Measurements from ENCODE around the gene FTH1.

FTH1 gene

DNA sequence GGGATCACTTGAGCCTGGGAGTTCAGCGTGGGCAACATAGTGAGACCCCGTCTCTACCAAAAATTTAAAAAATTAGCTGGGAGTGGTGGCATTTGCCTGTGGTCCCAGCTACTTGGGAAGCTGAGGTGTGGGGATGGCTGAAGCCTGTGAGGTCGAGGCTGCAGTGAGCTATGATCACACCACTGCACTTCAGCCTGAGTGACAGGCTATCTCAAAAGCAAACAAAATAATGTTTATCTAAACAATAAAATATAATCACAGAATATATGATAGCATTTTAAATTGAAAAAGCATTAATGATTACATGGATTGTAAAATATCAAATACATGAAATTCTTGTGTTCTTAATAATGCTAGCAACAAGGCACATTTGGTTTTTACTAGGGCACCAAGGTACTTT, 14.6 kb downstream of the FTH1 start:
- Histone ChIP-seq H3K36me3 (ENCODE audit: control insufficient read depth, insufficient read depth, low read length) (no peaks in the 10 kb centered on the region), H3K27ac (ENCODE audit: low read depth, low read length) (no peak overlapping the region), H3K9ac (ENCODE audit: low read depth, low read length) (no peak overlapping the region), H3K4me1 (ENCODE audit: control insufficient read depth, insufficient read depth, low read length) (peaks cover 10% of the 10 kb centered on the region), H3K4me3 (ENCODE audit: low read depth, low read length) (no peak overlapping the region), H3K9me3 (ENCODE audit: control insufficient read depth, insufficient read depth, low read length) (no peaks in the 10 kb centered on the region), H3K27me3 (ENCODE audit: control insufficient read depth, insufficient read depth, low read length) (peaks cover 19% of the 10 kb centered on the region)

DNA sequence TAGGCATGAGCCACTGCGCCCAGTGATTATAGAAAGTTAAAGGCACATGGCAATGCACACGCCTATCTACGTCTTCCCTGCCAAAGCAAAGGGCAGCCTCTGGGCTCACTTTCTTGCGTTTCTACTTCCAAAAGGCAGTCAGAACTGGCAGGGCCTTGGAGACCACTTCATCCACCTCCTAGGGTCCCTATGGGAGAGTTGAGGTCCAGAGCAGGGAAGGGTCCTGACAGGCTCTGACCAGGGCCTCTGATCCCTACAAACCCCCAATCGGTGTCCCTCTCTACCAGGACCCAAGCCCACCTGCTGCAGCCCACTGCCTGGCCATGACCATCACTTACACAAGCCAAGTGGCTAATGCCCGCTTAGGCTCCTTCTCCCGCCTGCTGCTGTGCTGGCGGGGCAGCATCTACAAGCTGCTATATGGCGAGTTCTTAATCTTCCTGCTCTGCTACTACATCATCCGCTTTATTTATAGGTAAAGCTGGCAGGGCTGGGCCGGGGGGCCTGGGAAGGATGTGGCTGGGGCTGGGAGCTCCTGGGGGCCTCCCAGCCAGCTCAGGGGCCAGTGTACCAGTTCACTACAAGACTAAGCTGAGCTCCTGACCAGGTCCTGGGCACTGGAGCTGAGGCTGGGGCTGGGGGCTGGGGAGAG, 15.8 kb downstream of the FTH1 start:
- no peaks in the 10 kb centered on the region for H3K36me3 ChIP-seq (ENCODE audit: control insufficient read depth, insufficient read depth, low read length)
- no peak overlapping the region for H3K27ac ChIP-seq (ENCODE audit: low read depth, low read length)
- peaks cover 16% of the 10 kb centered on the region for H3K27me3 ChIP-seq (ENCODE audit: control insufficient read depth, insufficient read depth, low read length)
- peaks cover 10% of the 10 kb centered on the region for H3K4me1 ChIP-seq (ENCODE audit: control insufficient read depth, insufficient read depth, low read length)
- no peak overlapping the region for H3K4me3 ChIP-seq (ENCODE audit: low read depth, low read length)
- H3K9me3 ChIP-seq (ENCODE audit: control insufficient read depth, insufficient read depth, low read length) = no peaks in the 10 kb centered on the region
- no peak overlapping the region for H3K9ac ChIP-seq (ENCODE audit: low read depth, low read length)

DNA sequence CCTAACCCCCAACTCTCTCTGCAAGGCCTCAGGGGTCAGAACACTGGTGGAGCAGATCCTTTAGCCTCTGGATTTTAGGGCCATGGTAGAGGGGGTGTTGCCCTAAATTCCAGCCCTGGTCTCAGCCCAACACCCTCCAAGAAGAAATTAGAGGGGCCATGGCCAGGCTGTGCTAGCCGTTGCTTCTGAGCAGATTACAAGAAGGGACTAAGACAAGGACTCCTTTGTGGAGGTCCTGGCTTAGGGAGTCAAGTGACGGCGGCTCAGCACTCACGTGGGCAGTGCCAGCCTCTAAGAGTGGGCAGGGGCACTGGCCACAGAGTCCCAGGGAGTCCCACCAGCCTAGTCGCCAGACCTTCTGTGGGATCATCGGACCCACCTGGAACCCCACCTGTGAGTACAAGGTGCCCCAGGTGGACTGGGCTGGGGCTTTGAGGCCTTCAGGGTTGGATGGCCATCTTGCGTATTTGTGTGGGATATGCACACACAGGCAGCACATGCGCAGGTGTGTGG, 17.3 kb downstream of the FTH1 start, which contains the start of gene BEST1:
TSS of gene BEST1 (plus strand) at position 317 of the 513 bp plus-strand sequence. CDS start 1,456 bp downstream, outside the sequence.
- Histone ChIP-seq H3K36me3 (ENCODE audit: control insufficient read depth, insufficient read depth, low read length) (no peaks in the 10 kb centered on the region), H3K9me3 (ENCODE audit: control insufficient read depth, insufficient read depth, low read length) (no peaks in the 10 kb centered on the region), H3K9ac (ENCODE audit: low read depth, low read length) (no peak within 1 kb of the TSS), H3K4me3 (ENCODE audit: low read depth, low read length) (no peak within 1 kb of the TSS), H3K27ac (ENCODE audit: low read depth, low read length) (no peak within 1 kb of the TSS), H3K4me1 (ENCODE audit: control insufficient read depth, insufficient read depth, low read length) (peaks cover 10% of the 10 kb centered on the region), H3K27me3 (ENCODE audit: control insufficient read depth, insufficient read depth, low read length) (peaks cover 9% of the 10 kb centered on the region)

DNA sequence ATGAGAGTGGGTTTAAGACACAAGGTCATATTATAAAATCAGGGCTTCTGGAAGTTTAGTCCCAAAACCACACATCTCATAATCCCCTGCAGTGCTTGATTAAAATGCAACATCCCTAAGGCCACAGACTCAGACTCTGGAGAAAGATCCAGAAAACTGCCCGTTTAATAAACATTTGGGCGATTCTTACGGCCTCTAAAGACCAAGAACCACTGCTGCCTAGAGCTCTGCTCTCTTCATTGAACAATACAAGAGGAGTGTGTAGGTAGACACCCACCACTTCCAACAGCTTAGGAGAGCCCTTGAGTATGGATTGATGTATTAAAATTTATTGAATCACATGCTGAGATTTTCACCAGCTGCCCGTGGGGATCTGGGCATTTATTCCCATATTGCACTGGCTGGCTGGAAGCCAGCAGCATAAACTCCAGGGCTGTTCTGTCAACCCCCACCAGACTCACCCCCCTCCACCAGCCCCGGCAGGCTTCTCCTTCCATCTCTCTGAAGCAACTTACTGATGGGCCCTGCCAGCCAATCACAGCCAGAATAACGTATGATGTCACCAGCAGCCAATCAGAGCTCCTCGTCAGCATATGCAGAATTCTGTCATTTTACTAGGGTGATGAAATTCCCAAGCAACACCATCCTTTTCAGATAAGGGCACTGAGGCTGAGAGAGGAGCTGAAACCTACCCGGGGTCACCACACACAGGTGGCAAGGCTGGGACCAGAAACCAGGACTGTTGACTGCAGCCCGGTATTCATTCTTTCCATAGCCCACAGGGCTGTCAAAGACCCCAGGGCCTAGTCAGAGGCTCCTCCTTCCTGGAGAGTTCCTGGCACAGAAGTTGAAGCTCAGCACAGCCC, 18.0 kb downstream of the FTH1 start:
- Histone ChIP-seq H3K36me3 (ENCODE audit: control insufficient read depth, insufficient read depth, low read length) (no peaks in the 10 kb centered on the region), H3K4me3 (ENCODE audit: low read depth, low read length) (no peak overlapping the region), H3K27me3 (ENCODE audit: control insufficient read depth, insufficient read depth, low read length) (peaks cover 3% of the 10 kb centered on the region), H3K9me3 (ENCODE audit: control insufficient read depth, insufficient read depth, low read length) (no peaks in the 10 kb centered on the region), H3K4me1 (ENCODE audit: control insufficient read depth, insufficient read depth, low read length) (peaks cover 10% of the 10 kb centered on the region; the same call in 1 of the 2 replicates), H3K27ac (ENCODE audit: low read depth, low read length) (no peak overlapping the region), H3K9ac (ENCODE audit: low read depth, low read length) (no peak overlapping the region)

DNA sequence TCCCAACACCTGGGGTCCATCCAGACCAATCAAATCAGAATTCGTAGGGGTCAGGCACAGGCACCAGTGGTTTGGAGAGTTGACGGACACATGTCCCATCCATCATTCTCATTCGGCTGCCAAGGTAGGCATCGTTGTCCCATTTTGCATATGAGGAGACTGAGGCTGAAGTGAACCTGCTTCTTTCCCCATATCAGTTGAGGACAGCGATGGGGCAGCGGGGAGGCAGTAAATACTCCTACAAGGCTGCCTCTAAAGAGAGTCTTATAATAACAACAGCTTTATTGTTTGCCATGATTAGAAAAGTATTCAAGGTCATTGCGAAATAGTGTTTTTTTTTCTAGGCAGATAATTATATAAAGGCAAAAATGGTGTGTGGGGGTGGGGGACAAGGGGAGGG, 18.9 kb downstream of the FTH1 start:
- Histone ChIP-seq H3K36me3 (ENCODE audit: control insufficient read depth, insufficient read depth, low read length) (no peaks in the 10 kb centered on the region), H3K9ac (ENCODE audit: low read depth, low read length) (no peak overlapping the region), H3K27ac (ENCODE audit: low read depth, low read length) (no peak overlapping the region), H3K4me1 (ENCODE audit: control insufficient read depth, insufficient read depth, low read length) (peaks cover 10% of the 10 kb centered on the region; the same call in 1 of the 2 replicates), H3K27me3 (ENCODE audit: control insufficient read depth, insufficient read depth, low read length) (no peaks in the 10 kb centered on the region), H3K9me3 (ENCODE audit: control insufficient read depth, insufficient read depth, low read length) (no peaks in the 10 kb centered on the region), H3K4me3 (ENCODE audit: low read depth, low read length) (no peak overlapping the region)

DNA sequence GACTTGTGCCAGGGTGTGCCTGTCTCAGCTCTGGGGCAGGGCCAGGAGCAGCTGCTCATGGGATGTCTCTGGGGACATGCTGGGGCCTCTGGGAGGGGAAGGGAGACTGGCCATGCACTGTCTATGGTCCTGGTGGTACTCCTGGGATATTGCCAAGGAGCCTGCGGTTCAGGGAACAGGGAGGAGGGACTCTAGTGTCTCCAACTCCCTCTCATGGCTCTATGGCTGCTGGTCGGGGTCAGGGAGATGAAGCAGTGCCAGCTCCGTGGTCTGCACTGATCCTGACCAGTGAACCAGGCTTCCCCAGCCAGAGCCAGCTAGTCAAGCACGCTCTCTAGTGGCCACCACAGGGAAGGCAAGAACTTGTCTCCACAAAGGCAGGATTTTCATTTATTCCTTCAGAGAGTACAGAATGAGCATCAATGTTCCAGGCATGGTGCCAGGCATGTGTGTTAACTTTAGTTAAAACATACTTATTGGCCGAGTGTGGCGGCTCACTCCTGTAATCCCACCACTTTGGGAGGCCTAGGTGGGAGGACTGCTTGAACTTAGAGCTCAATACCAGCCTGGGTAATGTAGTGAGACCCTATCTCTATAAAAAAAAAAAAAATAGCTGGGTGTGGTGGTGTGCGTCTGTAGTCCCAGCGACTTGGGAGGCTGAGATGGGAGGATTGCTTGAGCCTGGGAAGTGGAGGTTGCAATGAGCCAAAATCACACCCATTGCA, 19.8 kb downstream of the FTH1 start:
- no peaks in the 10 kb centered on the region for H3K9me3 ChIP-seq (ENCODE audit: control insufficient read depth, insufficient read depth, low read length)
- no peak overlapping the region for H3K4me3 ChIP-seq (ENCODE audit: low read depth, low read length)
- no peaks in the 10 kb centered on the region for H3K27me3 ChIP-seq (ENCODE audit: control insufficient read depth, insufficient read depth, low read length)
- H3K4me1 ChIP-seq (ENCODE audit: control insufficient read depth, insufficient read depth, low read length) = peaks cover 10% of the 10 kb centered on the region; the same call in 1 of the 2 replicates
- no peak overlapping the region for H3K27ac ChIP-seq (ENCODE audit: low read depth, low read length)
- H3K9ac ChIP-seq (ENCODE audit: low read depth, low read length) = no peak overlapping the region
- no peaks in the 10 kb centered on the region for H3K36me3 ChIP-seq (ENCODE audit: control insufficient read depth, insufficient read depth, low read length)

DNA sequence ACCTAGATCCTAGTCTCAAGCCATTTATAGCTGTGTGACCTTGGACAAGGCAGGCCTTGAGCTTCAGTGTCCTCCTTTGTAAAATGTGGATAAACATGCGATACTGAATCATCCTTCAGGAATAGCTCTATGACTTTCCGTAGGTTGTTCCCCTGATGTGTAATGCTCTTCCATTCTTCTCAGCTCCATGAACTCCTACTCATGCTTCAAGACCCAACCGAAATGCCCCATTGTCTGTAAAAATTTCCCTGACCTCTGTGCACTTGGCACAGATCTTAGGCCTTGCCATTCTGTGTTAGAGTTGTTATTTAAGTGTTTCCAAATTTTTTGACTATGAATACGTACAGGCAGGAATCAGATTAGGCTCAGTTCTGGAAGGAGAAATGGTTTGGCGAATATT, 20.5 kb downstream of the FTH1 start:
- Histone ChIP-seq H3K36me3 (ENCODE audit: control insufficient read depth, insufficient read depth, low read length) (no peaks in the 10 kb centered on the region), H3K27me3 (ENCODE audit: control insufficient read depth, insufficient read depth, low read length) (no peaks in the 10 kb centered on the region), H3K9me3 (ENCODE audit: control insufficient read depth, insufficient read depth, low read length) (no peaks in the 10 kb centered on the region), H3K27ac (ENCODE audit: low read depth, low read length) (no peak overlapping the region), H3K9ac (ENCODE audit: low read depth, low read length) (no peak overlapping the region), H3K4me3 (ENCODE audit: low read depth, low read length) (no peak overlapping the region), H3K4me1 (ENCODE audit: control insufficient read depth, insufficient read depth, low read length) (peaks cover 10% of the 10 kb centered on the region; the same call in 1 of the 2 replicates)

DNA sequence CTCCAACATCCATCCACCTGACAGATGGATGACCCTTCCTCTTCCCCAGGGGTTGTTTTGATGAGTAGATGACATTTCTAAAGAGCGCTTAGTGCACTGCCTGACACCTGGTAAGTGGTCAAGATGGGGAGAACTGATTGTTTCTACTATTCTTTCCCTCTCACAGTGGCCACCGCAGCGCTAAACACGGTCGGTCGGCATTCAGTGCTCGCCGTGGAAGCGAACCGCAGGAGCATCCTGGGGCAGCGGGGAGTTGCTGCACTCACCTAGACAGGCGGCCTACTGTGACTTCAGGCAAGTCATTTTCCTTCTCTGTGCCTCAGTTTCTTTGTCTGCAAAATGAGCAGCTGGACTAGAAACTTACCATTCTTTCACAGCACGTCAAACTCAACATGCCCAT, 22.2 kb downstream of the FTH1 start:
- Histone ChIP-seq H3K27ac (ENCODE audit: low read depth, low read length) (no peak overlapping the region), H3K27me3 (ENCODE audit: control insufficient read depth, insufficient read depth, low read length) (no peaks in the 10 kb centered on the region), H3K9ac (ENCODE audit: low read depth, low read length) (no peak overlapping the region), H3K4me3 (ENCODE audit: low read depth, low read length) (no peak overlapping the region), H3K4me1 (ENCODE audit: control insufficient read depth, insufficient read depth, low read length) (peaks cover 10% of the 10 kb centered on the region; the same call in 1 of the 2 replicates), H3K36me3 (ENCODE audit: control insufficient read depth, insufficient read depth, low read length) (no peaks in the 10 kb centered on the region), H3K9me3 (ENCODE audit: control insufficient read depth, insufficient read depth, low read length) (no peaks in the 10 kb centered on the region)

DNA sequence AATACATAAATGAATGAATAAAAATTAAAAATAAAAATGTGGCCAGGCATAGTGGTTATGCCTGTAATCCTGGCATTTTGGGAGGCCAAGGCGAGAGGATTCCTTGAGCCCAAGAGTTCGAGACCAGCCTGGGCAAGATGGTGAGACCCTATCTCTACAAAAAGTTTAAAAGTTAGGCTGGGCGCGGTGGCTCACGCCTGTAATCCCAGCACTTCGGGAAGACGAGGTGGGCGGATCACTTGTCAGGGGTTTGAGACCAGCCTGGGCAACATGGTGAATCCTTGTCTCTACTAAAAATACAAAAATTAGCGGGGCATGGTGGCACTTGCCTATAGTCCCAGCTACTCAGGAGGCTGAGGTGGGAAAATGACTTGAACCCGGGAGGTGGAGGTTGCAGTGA, 27.0 kb downstream of the FTH1 start:
- H3K4me1 ChIP-seq (ENCODE audit: control insufficient read depth, insufficient read depth, low read length) = no peaks in the 10 kb centered on the region
- H3K27ac ChIP-seq (ENCODE audit: low read depth, low read length) = no peak overlapping the region
- no peak overlapping the region for H3K9ac ChIP-seq (ENCODE audit: low read depth, low read length)
- no peaks in the 10 kb centered on the region for H3K36me3 ChIP-seq (ENCODE audit: control insufficient read depth, insufficient read depth, low read length)
- no peaks in the 10 kb centered on the region for H3K9me3 ChIP-seq (ENCODE audit: control insufficient read depth, insufficient read depth, low read length)
- no peak overlapping the region for H3K4me3 ChIP-seq (ENCODE audit: low read depth, low read length)
- H3K27me3 ChIP-seq (ENCODE audit: control insufficient read depth, insufficient read depth, low read length) = no peaks in the 10 kb centered on the region

DNA sequence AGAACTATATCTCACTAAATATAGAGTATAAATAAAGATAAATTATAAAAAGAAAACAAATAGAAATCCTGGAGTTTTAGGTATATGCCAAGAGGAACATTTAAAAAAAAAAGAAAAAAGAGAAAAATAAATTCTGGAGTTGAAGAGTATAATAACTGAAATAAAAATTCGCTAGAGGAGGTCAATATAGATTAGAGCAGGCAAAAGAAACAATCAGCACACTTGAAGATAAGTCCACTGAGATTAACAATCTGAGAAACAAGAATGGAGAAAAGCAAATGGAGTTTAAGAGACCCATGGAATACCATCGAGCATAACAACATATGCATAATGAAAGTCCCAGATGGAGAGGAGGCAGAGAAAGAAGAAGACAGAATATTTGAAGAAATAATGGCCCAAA, 31.6 kb downstream of the FTH1 start:
- H3K27me3 ChIP-seq (ENCODE audit: control insufficient read depth, insufficient read depth, low read length) = no peaks in the 10 kb centered on the region
- no peaks in the 10 kb centered on the region for H3K36me3 ChIP-seq (ENCODE audit: control insufficient read depth, insufficient read depth, low read length)
- no peak overlapping the region for H3K27ac ChIP-seq (ENCODE audit: low read depth, low read length)
- peaks cover 4% of the 10 kb centered on the region; the same call in 1 of the 2 replicates for H3K9me3 ChIP-seq (ENCODE audit: control insufficient read depth, insufficient read depth, low read length)
- no peaks in the 10 kb centered on the region for H3K4me1 ChIP-seq (ENCODE audit: control insufficient read depth, insufficient read depth, low read length)
- H3K9ac ChIP-seq (ENCODE audit: low read depth, low read length) = no peak overlapping the region
- no peak overlapping the region for H3K4me3 ChIP-seq (ENCODE audit: low read depth, low read length)
